ENCODE results near the gene CCDC66.
A peak's percentile ranks its signal among the peaks of the same experiment; 100 is the strongest.
"Not testable (repeated sequence)": the region's sequence is repeated elsewhere in the genome, so short reads cannot be mapped to it uniquely, and the experiment has no call there.

CCDC66 gene

GRCh38 chr3:56595975-56596840 is 39.2 kb downstream of the CCDC66 start:
- in situ Hi-C loops (cut with HindIII; ENCODE audit: low pct_unique_long_range_greater_than_20kb, low sequenced_read_pairs) = no loop called here

GRCh38 chr3:56608479-56608878 is 51.5 kb downstream of the CCDC66 start:
- in situ Hi-C loops (cut with HindIII; ENCODE audit: low pct_unique_long_range_greater_than_20kb, low sequenced_read_pairs); DNase-seq (ENCODE audit: low read depth in 1 of 2, low spot score in 1 of 2): not testable (repeated sequence)

More at GRCh38 chr3:56595975-56596840, 39.2 kb downstream of the CCDC66 start:
- DNase-seq (ENCODE audit: low read depth in 1 of 2, low spot score in 1 of 2) = no peak
- no peak for TF ChIP-seq JUND (IDR thresholded peaks at IDR 0.05; ENCODE audit: low read depth)

GRCh38 chr3:56610669-56611335 is 53.8 kb downstream of the CCDC66 start:
- in situ Hi-C loops (cut with HindIII; ENCODE audit: low pct_unique_long_range_greater_than_20kb, low sequenced_read_pairs) = no loop called here
- no peak for TF ChIP-seq JUND (IDR thresholded peaks at IDR 0.05; ENCODE audit: low read depth)
- no peak for DNase-seq (ENCODE audit: low read depth in 1 of 2, low spot score in 1 of 2)

- in situ Hi-C loops (cut with HindIII; ENCODE audit: low pct_unique_long_range_greater_than_20kb, low sequenced_read_pairs) = no loop called here
- no peak for DNase-seq (ENCODE audit: low read depth in 1 of 2, low spot score in 1 of 2)
- TF ChIP-seq JUND (IDR thresholded peaks at IDR 0.05; ENCODE audit: low read depth) = no peak
Measured at GRCh38 chr3:56611364-56611763, 54.4 kb downstream of the CCDC66 start.

GRCh38 chr3:56612146-56612545 is 55.2 kb downstream of the CCDC66 start:
- no peak for TF ChIP-seq JUND (IDR thresholded peaks at IDR 0.05; ENCODE audit: low read depth)

GRCh38 chr3:56613016-56613415 is 56.0 kb downstream of the CCDC66 start:
- in situ Hi-C loops (cut with HindIII; ENCODE audit: low pct_unique_long_range_greater_than_20kb, low sequenced_read_pairs) = no loop called here
- DNase-seq (ENCODE audit: low read depth in 1 of 2, low spot score in 1 of 2) = no peak
- TF ChIP-seq JUND (IDR thresholded peaks at IDR 0.05; ENCODE audit: low read depth) = no peak

More at GRCh38 chr3:56612146-56612545, 55.2 kb downstream of the CCDC66 start:
- in situ Hi-C loops (cut with HindIII; ENCODE audit: low pct_unique_long_range_greater_than_20kb, low sequenced_read_pairs) = no loop called here
- no peak for DNase-seq (ENCODE audit: low read depth in 1 of 2, low spot score in 1 of 2)

GRCh38 chr3:56616478-56617006 is 59.6 kb downstream of the CCDC66 start:
- TF ChIP-seq JUND (IDR thresholded peaks at IDR 0.05; ENCODE audit: low read depth) = no peak
- in situ Hi-C loops (cut with HindIII; ENCODE audit: low pct_unique_long_range_greater_than_20kb, low sequenced_read_pairs) = no loop called here

GRCh38 chr3:56620371-56620770 is 63.4 kb downstream of the CCDC66 start:
- in situ Hi-C loops (cut with HindIII; ENCODE audit: low pct_unique_long_range_greater_than_20kb, low sequenced_read_pairs) = no loop called here
- DNase-seq (ENCODE audit: low read depth in 1 of 2, low spot score in 1 of 2) = no peak
- TF ChIP-seq JUND (IDR thresholded peaks at IDR 0.05; ENCODE audit: low read depth) = no peak

More at GRCh38 chr3:56616478-56617006, 59.6 kb downstream of the CCDC66 start:
- no peak for DNase-seq (ENCODE audit: low read depth in 1 of 2, low spot score in 1 of 2)

- DNase-seq (ENCODE audit: low read depth in 1 of 2, low spot score in 1 of 2) = peak in 1 of 2 experiments; percentile 26
- no peak for TF ChIP-seq JUND (IDR thresholded peaks at IDR 0.05; ENCODE audit: low read depth)
- in situ Hi-C loops (cut with HindIII; ENCODE audit: low pct_unique_long_range_greater_than_20kb, low sequenced_read_pairs) = no loop called here
Measured at GRCh38 chr3:56621681-56622080, 64.7 kb downstream of the CCDC66 start.

GRCh38 chr3:56622381-56622780 is 65.4 kb downstream of the CCDC66 start:
- DNase-seq (ENCODE audit: low read depth in 1 of 2, low spot score in 1 of 2) = no peak
- no peak for TF ChIP-seq JUND (IDR thresholded peaks at IDR 0.05; ENCODE audit: low read depth)
- in situ Hi-C loops (cut with HindIII; ENCODE audit: low pct_unique_long_range_greater_than_20kb, low sequenced_read_pairs) = no loop called here

GRCh38 chr3:56624725-56625124 is 67.8 kb downstream of the CCDC66 start:
- no peak for TF ChIP-seq JUND (IDR thresholded peaks at IDR 0.05; ENCODE audit: low read depth)
- in situ Hi-C loops (cut with HindIII; ENCODE audit: low pct_unique_long_range_greater_than_20kb, low sequenced_read_pairs) = no loop called here
- no peak for DNase-seq (ENCODE audit: low read depth in 1 of 2, low spot score in 1 of 2)

GRCh38 chr3:56629047-56629446 is 72.1 kb downstream of the CCDC66 start:
- no peak for DNase-seq (ENCODE audit: low read depth in 1 of 2, low spot score in 1 of 2)
- no peak for TF ChIP-seq JUND (IDR thresholded peaks at IDR 0.05; ENCODE audit: low read depth)
- in situ Hi-C loops (cut with HindIII; ENCODE audit: low pct_unique_long_range_greater_than_20kb, low sequenced_read_pairs) = no loop called here

GRCh38 chr3:56629451-56629850 is 72.5 kb downstream of the CCDC66 start:
- in situ Hi-C loops (cut with HindIII; ENCODE audit: low pct_unique_long_range_greater_than_20kb, low sequenced_read_pairs) = no loop called here
- no peak for TF ChIP-seq JUND (IDR thresholded peaks at IDR 0.05; ENCODE audit: low read depth)
- no peak for DNase-seq (ENCODE audit: low read depth in 1 of 2, low spot score in 1 of 2)

Data from T47D (cell line).